Transverse colon (tissue), 4 donors: Measurements from ENCODE around the gene NCOR1.

Experiments used
- CTCF ChIP-seq, 5 experiments: fragments of 200-600 bp in 3 of 5; fragments of 450-650 bp in 2 of 5; sonication (generic) in 3 of 5; IDR thresholded peaks; 1 replicate in 2 of 5; 2 replicates in 3 of 5; pipeline ENCODE4 v1.5.1; 2016 to 2017; ENCODE audit warnings: antibody characterized with exemption in 5 of 5, inconsistent platforms in 3 of 5, mild to moderate bottlenecking in 2 of 5, moderate library complexity in 1 of 5
- EP300 ChIP-seq: sonication (generic); formaldehyde crosslinking; IDR thresholded peaks from one replicate; pipeline ENCODE4 v1.6.1; 2017; ENCODE audit warnings: antibody characterized with exemption, low read depth
- POLR2AphosphoS5 ChIP-seq, 3 donors: sonication (generic); formaldehyde crosslinking; IDR thresholded peaks; one replicate each; pipeline ENCODE4 v1.6.1; 2016; ENCODE audit warnings: antibody characterized with exemption in 3 of 3

GRCh38 chr17:16019347-16019746 is 196.0 kb downstream of the NCOR1 start:
- TF ChIP-seq CTCF (IDR thresholded peaks at IDR 0.05) (no peak), POLR2AphosphoS5 (IDR thresholded peaks at IDR 0.05) (no peak), EP300 (no peak)
